HG03066 (cell line): ENCODE data around the gene PAGE5.

Experiments used
- ATAC-seq: cut with Tn5 transposase; IDR thresholded peaks from one replicate; pipeline ENCODE4 v1.9.1; 2021; ENCODE audit warnings: low read depth; ENCODE audit not compliant: unreplicated experiment

The PAGE5 gene, protein sequence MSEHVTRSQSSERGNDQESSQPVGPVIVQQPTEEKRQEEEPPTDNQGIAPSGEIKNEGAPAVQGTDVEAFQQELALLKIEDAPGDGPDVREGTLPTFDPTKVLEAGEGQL

GRCh38 chrX:55220119-55220794 lies at the start of gene PAGE5:
TSS of gene PAGE5 (plus strand) at chrX:55220346. CDS start at chrX:55221383, 1,037 bp downstream.
- ATAC-seq: no peak

DNA sequence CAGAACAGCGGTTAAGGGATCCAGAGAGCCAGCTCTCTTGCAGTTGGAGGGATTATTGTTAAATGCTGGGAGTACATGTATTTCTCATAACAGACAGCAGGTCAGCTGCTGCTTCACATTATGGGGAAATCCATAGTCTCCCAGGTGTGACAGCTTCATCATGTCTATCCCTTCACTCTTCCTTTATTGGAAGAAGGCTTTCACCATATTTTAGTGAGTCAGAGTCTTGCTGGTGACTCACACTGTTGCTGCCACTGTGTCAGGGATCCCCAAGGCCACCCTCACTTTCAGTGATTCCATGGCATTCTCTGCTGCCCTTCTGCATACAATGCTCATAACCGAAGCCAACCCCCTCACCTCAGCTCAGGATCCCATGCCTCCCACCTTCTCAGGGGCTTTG lies 32.9 kb upstream of the PAGE5 start:
- ATAC-seq: no peak

DNA sequence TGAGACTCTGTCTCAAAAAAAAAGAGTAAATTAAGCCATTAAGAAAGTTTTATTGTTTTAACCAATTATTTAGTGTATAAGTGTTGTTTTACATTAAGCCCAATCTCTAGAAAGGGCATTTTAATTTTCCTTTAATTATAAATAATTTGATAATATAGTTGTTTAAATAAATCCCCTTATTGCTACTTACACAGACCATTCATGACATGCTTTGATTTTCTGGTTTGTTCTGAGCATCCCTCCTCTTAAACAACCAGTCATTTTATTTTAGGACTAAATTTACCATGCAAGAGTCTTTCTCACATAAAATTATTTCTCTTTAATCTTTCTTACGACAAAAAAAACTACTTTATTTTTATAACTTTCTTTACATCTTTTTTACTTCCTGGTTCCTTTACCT lies 23.5 kb upstream of the PAGE5 start:
- ATAC-seq: no peak

DNA sequence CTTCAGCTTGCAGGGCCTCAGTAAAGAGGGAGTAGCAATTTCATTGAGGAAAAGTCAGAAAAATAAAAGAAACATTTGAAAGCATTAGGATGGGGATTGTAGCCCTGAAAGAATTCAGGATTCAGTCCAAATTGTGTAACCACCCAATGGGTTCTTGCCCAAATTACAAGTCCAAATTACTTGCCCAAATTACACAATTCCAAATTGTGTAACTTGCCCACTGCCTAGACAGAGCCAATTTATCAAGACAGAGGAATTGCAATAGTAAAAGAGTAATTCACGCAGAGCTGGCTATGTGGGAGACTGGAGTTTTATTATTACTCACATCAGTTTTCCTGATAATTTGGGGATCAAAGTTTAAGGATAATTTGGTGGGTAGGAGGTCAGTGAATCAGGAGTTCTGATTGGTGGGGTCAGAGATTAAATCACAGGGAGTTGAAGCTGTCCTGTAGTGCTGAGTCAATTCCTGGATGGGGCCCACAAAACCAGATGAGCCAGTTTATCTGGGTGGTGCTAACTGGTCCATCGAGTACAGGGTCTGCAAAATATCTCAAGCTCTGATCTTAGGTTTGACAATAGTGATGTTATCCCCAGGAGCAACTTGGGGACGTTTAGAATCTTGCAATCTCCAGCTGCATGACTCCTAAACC lies 18.1 kb upstream of the PAGE5 start:
- no peak for ATAC-seq

DNA sequence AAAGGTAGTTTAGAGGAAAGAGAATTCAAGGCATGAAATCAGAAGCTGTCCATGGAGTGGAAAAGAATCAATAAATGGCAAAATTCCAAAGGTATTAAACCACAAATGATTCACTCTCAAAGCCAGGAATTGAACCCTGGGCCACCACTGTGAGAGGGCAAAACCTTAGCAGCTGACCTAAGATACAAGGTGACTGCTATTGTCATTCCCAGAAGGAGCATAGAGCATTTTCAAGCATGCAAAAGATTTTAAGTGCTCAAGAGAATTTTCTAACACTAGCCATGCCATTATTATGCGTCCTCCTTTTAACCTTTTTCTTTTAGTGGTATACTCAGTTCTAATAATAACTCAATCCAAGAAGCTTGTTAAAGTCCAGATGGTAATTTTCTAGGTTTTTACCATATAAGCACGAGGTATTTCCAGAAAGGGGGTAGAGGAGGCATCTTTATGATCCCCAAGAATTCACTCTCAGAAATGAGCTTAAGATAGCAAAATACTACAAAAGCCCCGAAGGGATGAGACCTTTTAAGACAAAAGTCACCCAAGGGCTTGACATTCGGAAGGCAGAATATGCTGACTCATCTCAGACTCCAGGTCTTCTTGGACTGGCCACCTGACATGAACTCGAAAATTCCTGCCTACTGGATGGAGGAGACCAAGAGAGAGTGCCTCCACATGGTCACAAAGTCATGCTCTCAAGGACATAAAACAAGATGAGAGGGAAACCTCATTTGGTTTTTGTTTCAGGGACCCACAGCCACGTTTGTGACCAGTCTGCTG lies 13.8 kb upstream of the PAGE5 start:
- no peak for ATAC-seq

DNA sequence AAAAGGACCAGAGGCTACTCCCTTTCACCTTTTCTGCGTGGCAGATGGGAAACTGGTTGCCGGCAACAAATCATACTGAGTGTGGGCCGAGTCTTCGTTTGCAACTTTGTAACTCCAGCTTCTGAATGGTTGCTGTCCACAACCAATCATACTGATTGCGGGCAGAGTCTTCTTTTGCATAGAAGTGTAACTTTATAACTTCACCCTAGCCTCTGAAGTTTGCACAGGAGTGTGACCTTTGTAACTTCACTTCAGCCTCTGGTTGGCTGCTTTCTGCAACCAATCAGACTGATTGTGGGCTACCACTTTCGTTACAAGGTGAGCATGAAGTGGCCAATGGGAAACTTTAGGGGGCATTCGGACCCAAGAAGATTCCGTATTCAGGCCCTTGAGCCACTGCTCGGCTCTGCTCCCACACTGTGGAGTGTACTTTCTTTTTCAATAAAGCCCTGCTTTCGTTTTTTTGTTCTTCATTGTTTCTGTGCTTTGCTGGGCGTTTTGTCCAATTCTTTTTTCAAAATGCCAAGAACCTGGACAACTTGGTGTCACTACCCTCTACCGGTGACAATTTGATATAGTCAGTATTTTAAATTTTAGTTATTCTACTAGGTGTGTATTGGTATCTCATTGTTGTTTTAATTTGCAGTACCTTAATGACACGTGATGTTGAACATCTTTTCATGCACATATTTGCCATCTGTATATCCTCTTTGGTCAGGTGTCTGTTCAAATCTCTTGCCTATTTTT lies 9.0 kb upstream of the PAGE5 start:
- ATAC-seq: no peak

DNA sequence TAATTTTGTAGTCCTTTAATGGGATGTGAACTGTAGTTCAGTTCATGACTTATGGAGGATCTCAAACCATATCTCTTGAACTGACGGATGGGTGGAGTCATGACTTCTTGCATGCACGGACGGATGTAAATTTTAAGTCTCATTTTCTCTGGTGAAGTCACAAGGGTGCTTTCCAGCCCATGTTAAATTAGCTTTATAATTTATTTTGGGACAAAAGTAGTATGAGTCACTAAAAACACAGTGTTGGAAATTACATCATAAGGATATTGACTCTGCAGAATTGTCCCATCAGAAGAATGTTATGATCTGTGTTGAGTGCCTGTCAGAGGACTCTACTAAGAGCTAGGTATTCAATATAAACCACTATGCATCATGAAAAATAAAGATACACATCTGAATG lies 6.8 kb upstream of the PAGE5 start:
- ATAC-seq: no peak

DNA sequence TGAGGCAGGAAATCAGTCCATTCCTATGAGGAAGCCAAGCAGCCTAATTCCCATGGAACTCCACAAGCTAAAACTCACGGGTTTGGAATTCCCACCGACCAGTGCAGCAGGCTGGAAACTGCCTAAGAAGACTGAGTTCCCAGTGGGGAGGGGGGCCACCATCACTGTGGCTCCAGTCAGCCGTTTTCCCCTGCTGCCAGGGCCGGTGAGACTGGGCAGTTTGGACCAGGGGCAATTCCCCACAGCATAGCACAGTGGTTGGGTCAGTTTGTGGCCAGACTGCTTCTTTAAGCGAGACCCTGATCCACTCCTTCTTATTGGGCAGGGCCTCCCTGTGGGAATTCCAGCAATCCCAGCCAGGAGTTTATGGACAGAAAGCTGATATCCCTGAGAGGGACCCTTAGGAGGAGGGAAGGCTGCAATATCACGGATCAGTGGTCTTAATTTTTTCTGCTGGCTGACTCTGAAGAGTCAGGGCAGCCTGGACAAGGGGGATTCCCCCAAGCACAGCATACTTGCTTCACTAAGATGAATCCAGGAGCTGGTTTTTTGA lies 20.7 kb downstream of the PAGE5 start:
- ATAC-seq: no peak

DNA sequence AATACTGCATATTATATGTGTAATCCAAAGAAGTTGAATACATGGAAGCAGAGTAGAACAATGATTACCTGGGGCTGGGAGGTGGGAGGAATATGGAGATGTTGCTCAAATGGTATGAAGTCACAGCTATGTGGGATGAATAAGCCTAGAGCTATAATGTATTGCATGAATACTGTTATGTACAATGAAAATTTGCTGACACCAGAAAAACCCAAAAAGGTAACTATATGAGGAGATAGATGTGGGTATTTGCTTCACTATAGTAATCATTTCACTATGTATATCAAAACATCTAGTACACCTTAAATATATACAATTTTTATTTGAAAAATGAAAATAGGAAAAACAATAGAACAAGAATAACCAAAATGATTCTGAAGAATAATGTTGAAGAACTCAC lies 33.4 kb downstream of the PAGE5 start:
- ATAC-seq: no peak

DNA sequence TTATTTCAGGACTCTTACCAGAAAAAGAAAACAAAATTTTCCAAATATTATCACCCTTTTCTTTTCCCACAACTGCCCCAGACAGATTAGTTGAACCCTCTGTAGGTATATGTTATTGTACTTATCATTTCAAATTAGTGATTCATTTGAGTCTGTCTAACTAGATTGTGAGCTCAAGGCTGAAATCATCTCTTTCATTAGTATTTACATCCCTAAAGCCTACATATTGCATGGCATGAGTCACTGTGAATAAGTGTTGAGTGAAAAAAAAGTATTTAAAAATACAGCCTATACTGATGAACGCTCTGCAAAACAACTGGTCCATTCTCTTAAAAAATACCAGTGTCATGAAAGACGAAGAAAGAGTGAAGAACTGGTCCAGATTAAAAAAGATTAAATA lies 40.7 kb downstream of the PAGE5 start:
- no peak for ATAC-seq

GRCh38 chrX:55264816-55265215 lies 44.7 kb downstream of the PAGE5 start, which contains the start of gene PAGE3:
TSS of gene PAGE3 (minus strand) at chrX:55264916. CDS start at chrX:55263903, 1,013 bp downstream.
- no peak for ATAC-seq
